ENCODE results near the gene SLC29A2.

SLC29A2 gene

GRCh38 chr11:66332371-66333219 is 39.0 kb downstream of the SLC29A2 start (continued):
- TF ChIP-seq POU6F1 (CRISPR knock-in tag; IDR thresholded peaks at IDR 0.05; ENCODE audit: borderline replicate concordance, low read depth) (no peak), PPARA (CRISPR knock-in tag; IDR thresholded peaks at IDR 0.05; ENCODE audit: borderline replicate concordance) (no peak), CREB5 (CRISPR knock-in tag; IDR thresholded peaks at IDR 0.05; ENCODE audit: low read depth) (no peak)

- TF ChIP-seq ZFP30 (CRISPR knock-in tag; IDR thresholded peaks at IDR 0.05) (no peak), SNAI2 (CRISPR knock-in tag; IDR thresholded peaks at IDR 0.05) (no peak), CSRNP3 (CRISPR knock-in tag; IDR thresholded peaks at IDR 0.05) (no peak), ESRRG (CRISPR knock-in tag; IDR thresholded peaks at IDR 0.05) (no peak), GLIS3 (CRISPR knock-in tag; IDR thresholded peaks at IDR 0.05) (no peak), CREB5 (CRISPR knock-in tag; IDR thresholded peaks at IDR 0.05; ENCODE audit: low read depth) (no peak), ZNF565 (CRISPR knock-in tag; conservative IDR thresholded peaks at IDR 0.05; ENCODE audit: low read depth) (no peak), ARNTL (CRISPR knock-in tag; IDR thresholded peaks at IDR 0.05; ENCODE audit: borderline replicate concordance, low read depth) (no peak), OSR1 (CRISPR knock-in tag; IDR thresholded peaks at IDR 0.05) (no peak), CSDC2 (CRISPR knock-in tag; IDR thresholded peaks at IDR 0.05) (no peak), RARB (CRISPR knock-in tag; IDR thresholded peaks at IDR 0.05) (no peak), ZNF70 (CRISPR knock-in tag; IDR thresholded peaks at IDR 0.05) (no peak), ZC3H10 (CRISPR knock-in tag; IDR thresholded peaks at IDR 0.05) (no peak), POU6F1 (CRISPR knock-in tag; IDR thresholded peaks at IDR 0.05; ENCODE audit: borderline replicate concordance, low read depth) (no peak), TCF4 (CRISPR knock-in tag; IDR thresholded peaks at IDR 0.05; ENCODE audit: borderline replicate concordance) (no peak), ISL1 (CRISPR knock-in tag; IDR thresholded peaks at IDR 0.05) (no peak), ZFP3 (CRISPR knock-in tag; IDR thresholded peaks at IDR 0.05) (no peak), TSHZ2 (CRISPR knock-in tag; IDR thresholded peaks at IDR 0.05) (no peak)
- no peak for ATAC-seq
These were observed 39.8 kb downstream of the SLC29A2 start for GRCh38 chr11:66331542-66332370.
